BLaER1 (cell line): ENCODE results near the gene ENTPD5.
"Not testable (repeated sequence)": the region's sequence is repeated elsewhere in the genome, so short reads cannot be mapped to it uniquely, and the experiment has no call there.

ENCODE experiments used
- H3K27ac ChIP-seq: shearing (Covaris generic); formaldehyde crosslinking; 2 replicates; pipeline ENCODE4 v1.8.1; 2022
- H3K27me3 ChIP-seq: shearing (Covaris generic); formaldehyde crosslinking; 2 replicates; pipeline ENCODE4 v1.8.1; 2022
- H3K36me3 ChIP-seq: shearing (Covaris generic); formaldehyde crosslinking; 2 replicates; pipeline ENCODE4 v1.8.1; 2022
- H3K4me1 ChIP-seq: shearing (Covaris generic); formaldehyde crosslinking; 2 replicates; pipeline ENCODE4 v1.8.1; 2022
- H3K4me2 ChIP-seq: shearing (Covaris generic); formaldehyde crosslinking; 2 replicates; pipeline ENCODE4 v1.8.1; 2022
- H3K4me3 ChIP-seq: shearing (Covaris generic); formaldehyde crosslinking; 2 replicates; pipeline ENCODE4 v1.8.1; 2022
- H3K9ac ChIP-seq: shearing (Covaris generic); formaldehyde crosslinking; 2 replicates; pipeline ENCODE4 v1.8.1; 2022
- H3K9me3 ChIP-seq: shearing (Covaris generic); formaldehyde crosslinking; 2 replicates; pipeline ENCODE4 v1.8.1; 2022
- H4K20me1 ChIP-seq: shearing (Covaris generic); formaldehyde crosslinking; 2 replicates; pipeline ENCODE4 v1.8.1; 2022
- Cebpa-rat ChIP-seq: shearing (Covaris generic); IDR thresholded peaks from 2 replicates; pipeline ENCODE4 v1.8.1; 2022

Gene ENTPD5

GRCh38 chr14:74008843-74009499 is 10.1 kb downstream of the ENTPD5 start:
- no peak overlapping the region for H3K9ac ChIP-seq
- peaks cover 33% of the 10 kb centered on the region for H3K36me3 ChIP-seq
- H3K27me3 ChIP-seq = no peaks in the 10 kb centered on the region
- no peaks in the 10 kb centered on the region for H4K20me1 ChIP-seq
- H3K4me3 ChIP-seq = no peak overlapping the region
- no peaks in the 10 kb centered on the region for H3K4me1 ChIP-seq
- no peak overlapping the region for H3K4me2 ChIP-seq
- no peaks in the 10 kb centered on the region for H3K9me3 ChIP-seq
- H3K27ac ChIP-seq = no peak overlapping the region
- no peak for TF ChIP-seq Cebpa-rat

GRCh38 chr14:74005664-74006063 is 13.4 kb downstream of the ENTPD5 start:
- not testable (repeated sequence) for H3K4me3 ChIP-seq, H4K20me1 ChIP-seq, H3K9ac ChIP-seq, H3K4me2 ChIP-seq, H3K27me3 ChIP-seq, H3K27ac ChIP-seq, H3K9me3 ChIP-seq, H3K4me1 ChIP-seq
- H3K36me3 ChIP-seq = peaks cover 28% of the 10 kb centered on the region

- Histone ChIP-seq H4K20me1 (no peaks in the 10 kb centered on the region), H3K9ac (no peak overlapping the region), H3K4me2 (no peak overlapping the region)
Measured at GRCh38 chr14:73998726-73999125, 20.4 kb downstream of the ENTPD5 start.

GRCh38 chr14:73997944-73998447 is 21.1 kb downstream of the ENTPD5 start:
- no peak for TF ChIP-seq Cebpa-rat
- H3K9ac ChIP-seq = no peak overlapping the region
- no peaks in the 10 kb centered on the region for H4K20me1 ChIP-seq
- no peak overlapping the region for H3K4me3 ChIP-seq
- H3K36me3 ChIP-seq = no peaks in the 10 kb centered on the region
- no peak overlapping the region for H3K4me2 ChIP-seq
- no peaks in the 10 kb centered on the region for H3K27me3 ChIP-seq
- H3K27ac ChIP-seq = no peak overlapping the region
- H3K9me3 ChIP-seq = no peaks in the 10 kb centered on the region
- peaks cover 12% of the 10 kb centered on the region for H3K4me1 ChIP-seq

More at GRCh38 chr14:73998726-73999125, 20.4 kb downstream of the ENTPD5 start:
- Histone ChIP-seq H3K4me3 (no peak overlapping the region), H3K4me1 (peaks cover 12% of the 10 kb centered on the region), H3K27me3 (no peaks in the 10 kb centered on the region), H3K9me3 (no peaks in the 10 kb centered on the region), H3K27ac (no peak overlapping the region), H3K36me3 (0 out of 2 replicates have a peak, but pooled peaks cover 4% of the 10 kb centered on the region)
- TF ChIP-seq Cebpa-rat = no peak

- H3K36me3 ChIP-seq = no peaks in the 10 kb centered on the region
- no peak overlapping the region for H3K9ac ChIP-seq
- no peak overlapping the region for H3K27ac ChIP-seq
- H3K4me2 ChIP-seq = no peak overlapping the region
- H3K27me3 ChIP-seq = no peaks in the 10 kb centered on the region
- no peaks in the 10 kb centered on the region for H4K20me1 ChIP-seq
- peaks cover 12% of the 10 kb centered on the region for H3K4me1 ChIP-seq
- no peak overlapping the region for H3K4me3 ChIP-seq
- TF ChIP-seq Cebpa-rat = no peak
- no peaks in the 10 kb centered on the region for H3K9me3 ChIP-seq
Measured at GRCh38 chr14:73997108-73997943, 21.8 kb downstream of the ENTPD5 start.

- no peak overlapping the region for H3K4me2 ChIP-seq
- no peaks in the 10 kb centered on the region for H3K9me3 ChIP-seq
- H3K4me1 ChIP-seq = peaks cover 12% of the 10 kb centered on the region
Measured at GRCh38 chr14:73996731-73997107, 22.4 kb downstream of the ENTPD5 start.

GRCh38 chr14:73995977-73996378 is 23.1 kb downstream of the ENTPD5 start:
- Histone ChIP-seq H3K4me3 (no peak overlapping the region), H3K9ac (no peak overlapping the region), H3K9me3 (no peaks in the 10 kb centered on the region), H3K36me3 (no peaks in the 10 kb centered on the region), H3K4me2 (no peak overlapping the region), H4K20me1 (no peaks in the 10 kb centered on the region), H3K27ac (no peak overlapping the region), H3K4me1 (peaks cover 12% of the 10 kb centered on the region), H3K27me3 (no peaks in the 10 kb centered on the region)
- TF ChIP-seq Cebpa-rat = no peak

More at GRCh38 chr14:73996731-73997107, 22.4 kb downstream of the ENTPD5 start:
- no peak overlapping the region for H3K9ac ChIP-seq
- H3K36me3 ChIP-seq = no peaks in the 10 kb centered on the region
- H4K20me1 ChIP-seq = no peaks in the 10 kb centered on the region
- no peak for TF ChIP-seq Cebpa-rat
- H3K27ac ChIP-seq = no peak overlapping the region
- H3K27me3 ChIP-seq = no peaks in the 10 kb centered on the region
- no peak overlapping the region for H3K4me3 ChIP-seq

GRCh38 chr14:73994926-73995325 is 24.2 kb downstream of the ENTPD5 start:
- not testable (repeated sequence) for H3K27me3 ChIP-seq, H3K9me3 ChIP-seq, H3K36me3 ChIP-seq, H3K27ac ChIP-seq, H3K9ac ChIP-seq, H4K20me1 ChIP-seq, H3K4me3 ChIP-seq
- Histone ChIP-seq H3K4me2 (peak overlapping the region; percentile 36; the same call in 1 of the 2 replicates), H3K4me1 (peaks cover 12% of the 10 kb centered on the region)

- no peak for TF ChIP-seq Cebpa-rat
- H3K9me3 ChIP-seq = no peaks in the 10 kb centered on the region
- no peak overlapping the region for H3K4me3 ChIP-seq
- H3K4me2 ChIP-seq = no peak overlapping the region
- H3K36me3 ChIP-seq = peaks cover 19% of the 10 kb centered on the region
- H3K4me1 ChIP-seq = peaks cover 12% of the 10 kb centered on the region
- no peaks in the 10 kb centered on the region for H4K20me1 ChIP-seq
- no peaks in the 10 kb centered on the region for H3K27me3 ChIP-seq
- H3K9ac ChIP-seq = no peak overlapping the region
- no peak overlapping the region for H3K27ac ChIP-seq
Measured at GRCh38 chr14:73991092-73991491, 28.0 kb downstream of the ENTPD5 start.

- H3K9ac ChIP-seq, H3K4me3 ChIP-seq, H3K27me3 ChIP-seq, H3K4me1 ChIP-seq, H3K9me3 ChIP-seq, H3K4me2 ChIP-seq, H4K20me1 ChIP-seq, H3K27ac ChIP-seq: not testable (repeated sequence)
- H3K36me3 ChIP-seq = peaks cover 29% of the 10 kb centered on the region
Measured at GRCh38 chr14:73988656-73989055, 30.4 kb downstream of the ENTPD5 start.
